GM12801 (cell line): ENCODE data around the gene PACRG.

Experiments used
- CTCF ChIP-seq: IDR thresholded peaks from one replicate; pipeline ENCODE4 v1.5.1; 2011; ENCODE audit warnings: control low read depth; ENCODE audit not compliant: insufficient read length; ENCODE audit errors: extremely low read depth

PACRG gene

GRCh38 chr6:162887981-162888689 is 160.4 kb downstream of the PACRG start:
- TF ChIP-seq CTCF = no peak

- TF ChIP-seq CTCF = no peak
These were observed 161.5 kb downstream of the PACRG start for GRCh38 chr6:162889303-162889702.

GRCh38 chr6:162898011-162898410 is 170.2 kb downstream of the PACRG start:
- no peak for TF ChIP-seq CTCF

GRCh38 chr6:162899148-162899547 is 171.4 kb downstream of the PACRG start:
- no peak for TF ChIP-seq CTCF

GRCh38 chr6:162900503-162900902 is 172.7 kb downstream of the PACRG start:
- no peak for TF ChIP-seq CTCF

- TF ChIP-seq CTCF = no peak
These were observed 176.4 kb downstream of the PACRG start for GRCh38 chr6:162904069-162904663.

GRCh38 chr6:162906479-162906878 is 178.7 kb downstream of the PACRG start:
- no peak for TF ChIP-seq CTCF
